Liver (tissue), 3 donors: ENCODE measurements around the gene CDH4.

ENCODE experiments used
- ATF3 ChIP-seq: IDR thresholded peaks from 2 replicates; pipeline ENCODE4 v1.6.1; 2016; ENCODE audit warnings: antibody characterized with exemption
- CTCF ChIP-seq: fragments of 150-350 bp; IDR thresholded peaks from 2 replicates; pipeline ENCODE4 v1.5.1; 2017; ENCODE audit warnings: improper control_type of control experiment, low read depth, low read length; ENCODE audit not compliant: missing input control
- EGR1 ChIP-seq, 2 donors: IDR thresholded peaks; 2 replicates each; pipeline ENCODE4 v1.6.1; 2016 to 2018; ENCODE audit warnings: antibody characterized with exemption in 2 of 2, low read depth in 2 of 2
- FOXA1 ChIP-seq: IDR thresholded peaks from 2 replicates; pipeline ENCODE4 v1.6.1; 2016; ENCODE audit warnings: antibody characterized with exemption
- GABPA ChIP-seq, 2 donors: IDR thresholded peaks in 1 of 2; conservative IDR thresholded peaks in 1 of 2; 2 replicates each; pipeline ENCODE4 v1.6.1; 2016; ENCODE audit warnings: antibody characterized with exemption in 2 of 2, mild to moderate bottlenecking in 1 of 2, moderate library complexity in 1 of 2
- HNF4G ChIP-seq: IDR thresholded peaks from 2 replicates; pipeline ENCODE4 v1.6.1; 2016; ENCODE audit warnings: antibody characterized with exemption
- JUND ChIP-seq, 2 donors: IDR thresholded peaks; 2 replicates each; pipeline ENCODE4 v1.6.1; 2016; ENCODE audit warnings: antibody characterized with exemption in 2 of 2
- MAX ChIP-seq: IDR thresholded peaks from 2 replicates; pipeline ENCODE4 v1.6.1; 2016; ENCODE audit warnings: antibody characterized with exemption
- RAD21 ChIP-seq, 2 donors: IDR thresholded peaks; 2 replicates each; pipeline ENCODE4 v1.6.1; 2016; ENCODE audit warnings: antibody characterized with exemption in 2 of 2, mild to moderate bottlenecking in 2 of 2
- REST ChIP-seq: IDR thresholded peaks from 2 replicates; pipeline ENCODE4 v1.6.1; 2016; ENCODE audit warnings: antibody characterized with exemption, mild to moderate bottlenecking
- SP1 ChIP-seq: IDR thresholded peaks from 2 replicates; pipeline ENCODE4 v1.6.1; 2018; ENCODE audit warnings: antibody characterized with exemption, mild to moderate bottlenecking
- TAF1 ChIP-seq: conservative IDR thresholded peaks from 2 replicates; pipeline ENCODE4 v1.6.1; 2016; ENCODE audit warnings: antibody characterized with exemption, mild to moderate bottlenecking
- YY1 ChIP-seq: IDR thresholded peaks from 2 replicates; pipeline ENCODE4 v1.6.1; 2016; ENCODE audit warnings: antibody characterized with exemption, mild to moderate bottlenecking
- ZBTB33 ChIP-seq: IDR thresholded peaks from 2 replicates; pipeline ENCODE4 v1.6.1; 2016; ENCODE audit warnings: antibody characterized with exemption
- donor health status: healthy.
- donor health status: healthy.

GRCh38 chr20:61904456-61904855, 652.4 kb downstream of the CDH4 start:
- no peak for TF ChIP-seq CTCF
- no peak for TF ChIP-seq GABPA (IDR thresholded peaks at IDR 0.05 in 1 of 2, conservative IDR thresholded peaks at IDR 0.05 in 1 of 2)
- TF ChIP-seq SP1 = no peak
- no peak for TF ChIP-seq RAD21 (IDR thresholded peaks at IDR 0.05)
- no peak for TF ChIP-seq YY1
- no peak for TF ChIP-seq HNF4G
- TF ChIP-seq EGR1 (IDR thresholded peaks at IDR 0.05; ENCODE audit: low read depth in 2 of 2) = no peak
- no peak for TF ChIP-seq FOXA1
- no peak for TF ChIP-seq TAF1
- TF ChIP-seq MAX = no peak
- TF ChIP-seq ZBTB33 = no peak
- no peak for TF ChIP-seq ATF3
- no peak for TF ChIP-seq REST
- no peak for TF ChIP-seq JUND (IDR thresholded peaks at IDR 0.05)
